SK-N-SH (cell line): ENCODE results near the gene PRKACA.

Source experiments
- CTCF ChIP-seq: fragments of 200-600 bp; sonication (generic); IDR thresholded peaks from 2 replicates; pipeline ENCODE4 v1.6.1; 2017; ENCODE audit warnings: antibody characterized with exemption, mild to moderate bottlenecking, moderate library complexity
- EP300 ChIP-seq, 2 experiments: IDR thresholded peaks; 2 replicates each; pipeline versions ENCODE4 v1.4.0 to v1.6.1; 2012; ENCODE audit warnings: borderline replicate concordance in 1 of 2, low read depth in 1 of 2, low read length in 1 of 2
- EZH2phosphoT487 ChIP-seq: fragments of 200-600 bp; sonication (generic); IDR thresholded peaks from 2 replicates; pipeline ENCODE4 v1.6.1; 2017; ENCODE audit warnings: low read depth, mixed run types, mild to moderate bottlenecking, antibody characterized with exemption, moderate library complexity, borderline replicate concordance
- GABPA ChIP-seq: IDR thresholded peaks from 2 replicates; pipeline ENCODE4 v1.4.0; 2012; ENCODE audit warnings: low read depth, mild to moderate bottlenecking
- MAX ChIP-seq: IDR thresholded peaks from 2 replicates; pipeline ENCODE4 v1.4.0; 2012; ENCODE audit warnings: low read depth
- MXI1 ChIP-seq: IDR thresholded peaks from 2 replicates; pipeline ENCODE4 v1.6.1; 2012; ENCODE audit warnings: mild to moderate bottlenecking, low read depth, low read length, improper control_type of control experiment
- POLR2AphosphoS5 ChIP-seq: IDR thresholded peaks from 2 replicates; pipeline ENCODE4 v1.6.1; 2012; ENCODE audit warnings: low read depth, low read length
- RAD21 ChIP-seq: IDR thresholded peaks from 2 replicates; pipeline ENCODE4 v1.6.1; 2012; ENCODE audit warnings: mild to moderate bottlenecking, low read length
- REST ChIP-seq: IDR thresholded peaks from 2 replicates; pipeline ENCODE4 v1.6.1; 2012; ENCODE audit warnings: mild to moderate bottlenecking, low read depth, low read length, moderate library complexity
- TAF1 ChIP-seq: IDR thresholded peaks from 2 replicates; pipeline ENCODE4 v1.6.1; 2012; ENCODE audit warnings: low read depth, mild to moderate bottlenecking, low read length, moderate library complexity, borderline replicate concordance

- no peak for TF ChIP-seq CTCF
- no peak for TF ChIP-seq GABPA
- TF ChIP-seq EZH2phosphoT487 = no peak
- TF ChIP-seq POLR2AphosphoS5 = no peak
- no peak for TF ChIP-seq REST
- TF ChIP-seq MAX = no peak
- no peak for TF ChIP-seq EP300 (IDR thresholded peaks at IDR 0.05; ENCODE audit: borderline replicate concordance in 1 of 2, low read depth in 1 of 2, low read length in 1 of 2)
- no peak for TF ChIP-seq RAD21
- TF ChIP-seq TAF1 = no peak
- TF ChIP-seq MXI1 = no peak
Observed at GRCh38 chr19:14112051-14112808, 5.3 kb downstream of the PRKACA start.
